Activated CD4-positive, alpha-beta memory T cell treated with anti-CD3 and anti-CD28 coated beads for 36 hours (primary cell): ENCODE results near the gene BACH2. TPM values are rescaled to one million over a fixed set of nuclear protein-coding genes. Genes with fewer than 3 reads are reported as not detected.

Source experiments
- CTCF ChIA-PET: fragments of 350-600 bp; sonication (Branson Sonifier 250); formaldehyde crosslinking; loops from one replicate; lab custom pipeline; 2021; ENCODE audit warnings: antibody characterized with exemption, inconsistent platforms; lab: Charles Lee
- POLR2A ChIA-PET: fragments of 350-600 bp; sonication (Branson Sonifier 250); formaldehyde crosslinking; loops from one replicate; lab custom pipeline; 2021; ENCODE audit warnings: antibody characterized with exemption; lab: Charles Lee
- DNase-seq: peaks from one replicate; pipeline ENCODE4 v3.0.0-alpha.2; 2020
- H3K27ac Mint-ChIP-seq: one replicate; pipeline ENCODE4 v1.8.0; 2021; ENCODE audit warnings: mixed read lengths
- H3K27me3 Mint-ChIP-seq: one replicate; pipeline ENCODE4 v1.8.0; 2021; ENCODE audit warnings: mixed read lengths
- H3K36me3 Mint-ChIP-seq: one replicate; pipeline ENCODE4 v1.8.0; 2021; ENCODE audit warnings: mixed read lengths
- H3K4me1 Mint-ChIP-seq: one replicate; pipeline ENCODE4 v1.8.0; 2021; ENCODE audit warnings: low read depth, mixed read lengths
- H3K4me3 Mint-ChIP-seq: one replicate; pipeline ENCODE4 v1.8.0; 2021; ENCODE audit warnings: mild to moderate bottlenecking, mixed read lengths
- H3K9me3 Mint-ChIP-seq: one replicate; pipeline ENCODE4 v1.8.0; 2021; ENCODE audit warnings: mixed read lengths
- intact Hi-C: fragments of 100-400 bp; cut with micrococcal nuclease; formaldehyde crosslinking; loops from one replicate; pipeline ENCODE4 v1.15.1; 2023
- total RNA-seq, 2 experiments: library from RNA; stranded (reverse); gene quantifications; one replicate each; pipeline ENCODE4 v1.2.3, GENCODE V29; 2021

The BACH2 gene
- total RNA-seq, 2 experiments from 2014 or later: 49.2 to 55.4 TPM

DNA sequence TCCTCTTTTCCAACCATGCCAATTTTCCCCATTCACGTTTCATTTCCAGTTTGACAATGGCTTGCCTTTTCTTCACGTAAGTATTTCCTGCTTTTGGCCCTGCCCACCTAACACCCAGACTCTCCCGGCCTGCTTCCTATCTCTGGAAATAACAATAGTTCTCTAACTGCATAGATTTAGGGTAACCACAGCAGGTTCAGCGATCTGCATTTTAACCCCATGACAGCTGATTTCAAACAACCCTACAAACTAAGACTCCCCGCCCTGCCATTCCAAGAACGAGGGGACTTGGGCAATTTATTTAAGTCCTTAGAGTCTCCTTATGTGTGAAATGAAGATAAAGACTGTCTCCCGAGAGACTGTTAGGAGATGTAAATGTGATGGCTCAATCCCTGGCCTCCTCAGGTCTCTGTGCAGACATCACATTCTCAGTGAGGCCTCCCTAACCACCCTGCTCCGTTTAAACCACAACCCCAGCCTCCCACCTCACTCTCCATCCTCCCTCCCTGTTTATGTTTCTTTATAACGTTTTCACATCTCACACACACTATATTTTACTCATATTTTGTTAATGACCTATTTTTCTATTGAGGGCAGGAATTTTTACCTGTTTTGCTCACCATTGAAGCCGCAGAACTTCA is 267.5 kb downstream of the BACH2 start:
- Mint-ChIP-seq H3K4me3 (peak overlapping the region; percentile 9), H3K27me3 (no peaks in the 10 kb centered on the region), H3K4me1 (peaks cover 68% of the 10 kb centered on the region), H3K9me3 (peaks cover 4% of the 10 kb centered on the region), H3K27ac (peak overlapping the region; percentile 38), H3K36me3 (peaks cover 33% of the 10 kb centered on the region)
- intact Hi-C loops: loop anchor here (1.0 to 5.0 kb wide), 6 partner anchors 8 to 732 kb away; no protein-coding TSS in a partner anchor
- CTCF ChIA-PET: interaction anchor here (0.7 to 1.1 kb wide), 2 partner anchors 88 to 89 kb away, joined by 3 read pairs; no protein-coding TSS in a partner anchor
- POLR2A ChIA-PET: interaction anchor here (0.8 to 1.1 kb wide), 2 partner anchors 50 to 256 kb away, joined by 3 read pairs; no protein-coding TSS in a partner anchor
- peak; percentile 62 for DNase-seq

DNA sequence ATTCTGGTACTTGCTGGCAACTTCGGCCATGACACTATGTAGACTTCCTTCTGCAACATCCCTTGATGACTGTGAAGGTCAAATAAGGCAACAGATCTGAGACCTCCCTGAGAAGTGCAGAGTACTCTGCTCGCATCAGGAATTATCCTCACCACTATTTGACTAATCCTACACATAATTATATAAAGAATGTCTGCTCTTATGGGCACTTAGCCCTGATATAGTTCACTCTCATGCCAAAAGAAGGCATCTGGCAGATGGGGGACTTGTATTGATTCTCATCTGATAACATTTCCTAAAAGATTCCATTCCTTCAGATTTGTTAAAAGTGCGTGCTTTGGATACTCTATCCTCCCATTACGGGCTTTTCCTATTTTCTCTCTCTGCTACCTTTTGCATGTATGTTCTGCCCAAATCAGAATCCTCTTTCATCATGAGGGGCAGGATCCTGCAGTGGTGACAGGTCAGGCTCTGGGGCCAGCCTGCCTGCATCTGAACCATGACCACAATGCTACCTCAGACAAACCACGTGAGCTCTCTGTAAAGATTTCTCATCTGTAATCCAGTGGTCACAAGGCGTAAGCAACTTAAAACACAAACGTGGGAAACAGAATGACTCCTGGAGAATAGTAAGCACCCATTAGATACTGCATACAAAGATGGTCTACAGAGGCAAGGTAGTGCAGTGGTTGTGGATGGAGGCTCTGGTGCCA is 268.4 kb downstream of the BACH2 start:
- CTCF ChIA-PET: interaction anchor here (0.7 to 1.1 kb wide), 2 partner anchors 87 to 88 kb away, joined by 3 read pairs; no protein-coding TSS in a partner anchor
- intact Hi-C loops: loop anchor here (1.0 to 5.0 kb wide), 6 partner anchors 9 to 731 kb away; no protein-coding TSS in a partner anchor

DNA sequence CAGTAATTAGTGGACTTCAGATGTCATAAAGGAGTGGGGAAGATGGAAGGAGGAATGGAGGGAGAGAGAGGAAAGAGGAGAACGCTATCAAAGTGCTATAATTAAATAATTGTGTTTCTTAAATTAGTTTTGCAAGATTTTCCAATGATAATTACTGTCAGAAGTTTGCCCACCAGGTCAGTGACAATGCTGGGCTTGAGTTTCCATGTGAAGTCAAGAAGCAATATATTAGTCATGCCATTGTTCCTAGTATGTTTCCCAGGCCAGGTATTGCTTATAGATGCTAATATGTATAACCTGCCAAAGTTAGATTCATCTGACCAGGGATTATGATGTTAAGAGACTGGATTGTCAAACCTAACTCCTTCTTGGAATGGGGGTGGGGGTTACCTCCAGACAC is 270.4 kb downstream of the BACH2 start:
- H3K4me3 Mint-ChIP-seq: peak overlapping the region; percentile 27
- intact Hi-C loops: loop anchor here (1.0 to 5.0 kb wide), 7 partner anchors 22 to 729 kb away; no protein-coding TSS in a partner anchor
- peak overlapping the region; percentile 60 for H3K27ac Mint-ChIP-seq
- H3K36me3 Mint-ChIP-seq: peaks cover 33% of the 10 kb centered on the region
- POLR2A ChIA-PET: interaction anchor here (1.0 to 1.6 kb wide), 3 partner anchors 17 to 192 kb away, joined by 3 to 6 read pairs (median 4); no protein-coding TSS in a partner anchor
- peaks cover 75% of the 10 kb centered on the region for H3K4me1 Mint-ChIP-seq
- no peaks in the 10 kb centered on the region for H3K9me3 Mint-ChIP-seq
- no peaks in the 10 kb centered on the region for H3K27me3 Mint-ChIP-seq
- DNase-seq: no peak
- CTCF ChIA-PET: no interaction called here

More for the DNA sequence above, 268.4 kb downstream of the BACH2 start:
- Mint-ChIP-seq H3K27ac (no peak overlapping the region), H3K36me3 (peaks cover 35% of the 10 kb centered on the region), H3K9me3 (peaks cover 4% of the 10 kb centered on the region), H3K4me1 (peaks cover 72% of the 10 kb centered on the region), H3K27me3 (no peaks in the 10 kb centered on the region), H3K4me3 (no peak overlapping the region)
- POLR2A ChIA-PET: interaction anchor here (0.8 to 1.1 kb wide), 2 partner anchors 50 to 256 kb away, joined by 3 read pairs; no protein-coding TSS in a partner anchor
- peak; percentile 60 for DNase-seq

DNA sequence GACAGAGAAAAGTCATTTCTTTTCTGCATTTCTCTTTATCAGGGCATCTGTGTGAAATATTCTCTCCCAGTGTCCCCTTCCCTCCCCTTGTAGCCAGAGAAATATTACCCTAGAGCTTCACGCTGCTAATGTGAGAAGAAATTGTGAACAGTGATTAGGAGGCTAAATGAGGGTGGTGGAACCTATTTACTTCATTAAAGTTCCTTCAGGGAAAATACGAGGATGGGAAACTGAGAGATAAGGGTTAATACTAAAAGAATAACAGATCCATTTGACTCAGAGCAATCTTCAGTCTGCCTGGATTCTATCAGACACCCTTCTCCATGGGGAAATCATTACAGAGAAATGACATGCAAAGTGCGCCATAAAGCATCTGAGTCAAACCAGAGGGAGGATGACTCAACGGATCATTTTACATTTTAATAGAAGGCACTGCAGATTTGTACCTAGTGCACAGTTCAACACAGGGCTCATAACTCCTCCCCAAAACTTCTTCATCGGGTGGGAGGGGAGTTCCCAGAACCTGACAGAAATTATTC is 271.1 kb downstream of the BACH2 start:
- ChIA-PET CTCF (no interaction called here), POLR2A (interaction anchor here (1.0 to 1.6 kb wide), 3 partner anchors 17 to 193 kb away, joined by 3 to 6 read pairs (median 4); no protein-coding TSS in a partner anchor)
- Mint-ChIP-seq H3K9me3 (no peaks in the 10 kb centered on the region), H3K4me1 (peaks cover 77% of the 10 kb centered on the region), H3K36me3 (peaks cover 36% of the 10 kb centered on the region), H3K27me3 (no peaks in the 10 kb centered on the region), H3K27ac (peak overlapping the region; percentile 67), H3K4me3 (peak overlapping the region; percentile 27)
- intact Hi-C loops: loop anchor here (1.0 to 5.0 kb wide), 11 partner anchors 17 to 728 kb away; no protein-coding TSS in a partner anchor
- peak; percentile 77 for DNase-seq

DNA sequence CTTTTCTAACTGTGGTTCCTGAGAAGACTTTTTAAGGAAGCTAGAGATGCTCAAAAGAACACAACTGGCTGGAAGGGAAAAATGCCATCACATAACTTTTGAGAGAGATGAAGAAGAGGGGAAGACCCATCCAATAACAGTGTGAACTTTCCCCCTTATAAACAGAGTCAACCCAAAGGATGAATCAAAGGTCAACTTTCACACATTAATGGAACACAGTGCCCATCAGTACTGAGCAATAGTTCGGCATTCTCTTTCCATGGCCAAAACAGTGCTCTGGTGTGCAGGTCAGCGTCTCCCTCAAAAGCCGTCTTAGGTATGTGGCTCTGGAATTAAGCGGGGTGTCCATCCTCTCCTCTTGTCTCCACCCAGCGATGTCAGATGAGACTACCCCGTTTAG is 272.0 kb downstream of the BACH2 start:
- no peaks in the 10 kb centered on the region for H3K27me3 Mint-ChIP-seq
- no peak for DNase-seq
- POLR2A ChIA-PET: no interaction called here
- no peaks in the 10 kb centered on the region for H3K9me3 Mint-ChIP-seq
- CTCF ChIA-PET: no interaction called here
- no peak overlapping the region for H3K4me3 Mint-ChIP-seq
- H3K4me1 Mint-ChIP-seq: peaks cover 72% of the 10 kb centered on the region
- H3K36me3 Mint-ChIP-seq: peaks cover 40% of the 10 kb centered on the region
- intact Hi-C loops: loop anchor here (1.0 to 5.0 kb wide), 8 partner anchors 16 to 727 kb away; no protein-coding TSS in a partner anchor
- peak overlapping the region; percentile 67 for H3K27ac Mint-ChIP-seq

DNA sequence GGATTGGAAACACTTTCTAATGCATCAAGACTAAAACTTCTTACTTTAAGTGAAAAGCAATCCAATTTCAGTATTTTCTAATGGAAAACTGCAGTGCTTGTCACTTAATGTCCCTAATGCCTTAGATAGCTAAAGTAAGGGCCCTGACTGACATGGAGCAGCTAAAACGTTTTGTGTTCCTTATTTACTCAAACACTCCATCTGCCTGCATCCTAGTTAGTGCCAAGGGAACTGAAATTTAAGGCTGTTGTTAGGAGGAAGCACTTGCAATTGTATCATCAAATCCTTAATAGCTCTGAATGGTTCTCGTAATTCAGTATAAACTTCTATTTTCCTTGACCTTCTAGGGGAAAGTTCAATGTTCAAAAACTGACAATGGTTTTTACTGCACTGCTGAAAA is 274.9 kb downstream of the BACH2 start:
- no peaks in the 10 kb centered on the region for H3K27me3 Mint-ChIP-seq
- DNase-seq: no peak
- H3K9me3 Mint-ChIP-seq: no peaks in the 10 kb centered on the region
- no peak overlapping the region for H3K4me3 Mint-ChIP-seq
- H3K36me3 Mint-ChIP-seq: peaks cover 49% of the 10 kb centered on the region
- peaks cover 51% of the 10 kb centered on the region for H3K4me1 Mint-ChIP-seq
- no peak overlapping the region for H3K27ac Mint-ChIP-seq
- ChIA-PET CTCF (interaction anchor here (1.0 kb wide), 1 partner anchor 81 kb away, joined by 3 read pairs; no protein-coding TSS in a partner anchor), POLR2A (no interaction called here)
- intact Hi-C loops: no loop called here

DNA sequence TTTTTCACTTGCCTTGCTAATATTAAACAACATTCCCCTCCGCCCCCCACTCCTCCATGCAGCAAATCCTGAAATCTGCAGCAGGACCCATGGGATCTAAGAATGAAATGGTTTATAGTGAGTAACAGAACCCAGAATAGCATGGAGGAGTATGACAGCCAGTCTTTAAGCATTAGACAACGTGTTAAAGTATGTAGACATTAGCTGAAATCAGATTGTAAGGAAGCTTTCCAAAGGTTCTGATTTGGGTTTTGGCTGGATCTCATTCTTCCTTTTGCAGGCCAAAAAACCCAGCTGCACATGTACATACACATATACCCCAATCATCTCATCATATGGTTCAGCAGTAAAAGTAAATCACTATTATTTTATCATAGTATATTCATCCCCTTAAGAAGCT is 275.9 kb downstream of the BACH2 start:
- Mint-ChIP-seq H3K27me3 (no peaks in the 10 kb centered on the region), H3K4me3 (no peak overlapping the region), H3K9me3 (no peaks in the 10 kb centered on the region), H3K27ac (no peak overlapping the region), H3K4me1 (peaks cover 41% of the 10 kb centered on the region), H3K36me3 (peaks cover 54% of the 10 kb centered on the region)
- DNase-seq: no peak
- CTCF ChIA-PET: no interaction called here
- intact Hi-C loops: no loop called here
- POLR2A ChIA-PET: interaction anchor here (0.7 kb wide), 1 partner anchor 11 kb away, joined by 3 read pairs; no protein-coding TSS in a partner anchor

DNA sequence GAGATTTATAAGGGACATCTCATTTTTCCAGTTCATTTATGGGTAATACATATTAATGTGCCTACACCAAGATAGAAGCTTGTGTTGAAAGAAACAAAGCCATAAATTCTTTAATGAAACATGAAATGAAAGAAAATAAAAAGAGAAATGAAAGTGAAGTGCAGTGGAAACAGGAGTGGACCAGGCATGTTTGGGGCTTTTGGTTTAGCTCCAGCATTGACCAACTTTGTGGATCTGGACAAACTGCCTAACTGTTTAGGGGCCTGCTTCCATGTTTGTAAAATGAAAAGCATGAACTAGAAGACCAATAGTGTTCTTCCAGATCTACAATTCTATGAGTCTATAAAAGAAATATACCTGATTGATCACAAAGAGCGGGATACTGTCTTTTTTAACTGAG is 277.4 kb downstream of the BACH2 start:
- Mint-ChIP-seq H3K27me3 (no peaks in the 10 kb centered on the region), H3K4me1 (peaks cover 29% of the 10 kb centered on the region), H3K4me3 (no peak overlapping the region), H3K27ac (no peak overlapping the region), H3K36me3 (peaks cover 52% of the 10 kb centered on the region), H3K9me3 (no peaks in the 10 kb centered on the region)
- intact Hi-C loops: no loop called here
- CTCF ChIA-PET: no interaction called here
- DNase-seq: no peak
- POLR2A ChIA-PET: no interaction called here

DNA sequence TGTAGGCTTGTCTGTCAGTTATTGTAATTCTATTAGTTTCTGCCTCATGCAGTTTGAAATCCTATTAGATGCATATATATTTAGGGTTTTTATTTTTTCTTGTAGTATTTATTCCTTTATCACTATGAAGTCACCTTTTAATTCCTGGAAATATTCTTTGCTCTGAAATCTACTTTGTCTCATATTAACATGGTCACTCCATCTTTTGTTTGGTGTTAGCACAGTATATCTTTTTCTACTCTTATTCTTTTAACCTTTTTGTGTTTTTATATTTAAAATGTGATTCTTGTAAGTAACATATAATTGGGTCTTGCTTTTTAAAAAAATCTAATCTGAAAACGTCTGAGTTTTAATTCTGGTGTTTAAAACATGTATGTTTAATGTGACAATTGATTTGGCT is 280.8 kb downstream of the BACH2 start:
- intact Hi-C loops: no loop called here
- Mint-ChIP-seq H3K36me3 (peaks cover 42% of the 10 kb centered on the region), H3K4me3 (no peak overlapping the region), H3K9me3 (no peaks in the 10 kb centered on the region), H3K27ac (no peak overlapping the region), H3K4me1 (peaks cover 22% of the 10 kb centered on the region), H3K27me3 (no peaks in the 10 kb centered on the region)
- no peak for DNase-seq
- POLR2A ChIA-PET: no interaction called here
- CTCF ChIA-PET: no interaction called here

DNA sequence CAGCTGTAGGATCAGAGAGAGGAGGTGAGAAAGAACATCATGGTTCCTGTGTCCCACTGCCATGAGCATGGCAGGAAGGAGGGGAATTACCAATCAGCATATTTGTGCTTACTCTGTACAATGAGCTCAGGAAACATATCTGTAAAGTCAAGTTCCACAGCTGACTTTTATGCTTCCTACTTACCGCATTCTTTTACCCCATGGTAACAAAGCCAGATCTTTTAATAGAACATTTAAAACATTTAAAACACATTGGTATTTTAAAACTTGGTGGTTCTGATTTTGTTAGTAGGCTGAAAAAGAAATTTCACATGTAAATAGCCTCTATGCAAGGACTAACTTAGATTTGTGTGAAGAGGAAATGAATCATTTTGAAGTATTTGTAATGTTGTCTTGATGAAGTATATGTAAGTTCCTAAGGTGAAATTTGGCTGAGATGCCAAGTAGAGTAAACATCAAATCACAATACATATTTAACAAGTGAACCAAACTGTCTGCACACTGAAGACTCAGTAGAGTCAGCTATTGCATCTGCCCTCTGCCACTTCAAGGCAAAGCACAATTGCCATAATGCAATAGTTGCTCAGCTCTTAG is 287.6 kb downstream of the BACH2 start:
- ChIA-PET CTCF (interaction anchor here (0.7 to 1.5 kb wide), 4 partner anchors 22 to 385 kb away, joined by 3 to 4 read pairs (median 3); no protein-coding TSS in a partner anchor), POLR2A (interaction anchor here (0.7 to 2.3 kb wide), 10 partner anchors 17 to 275 kb away, joined by 3 to 9 read pairs (median 3); no protein-coding TSS in a partner anchor)
- no peaks in the 10 kb centered on the region for H3K9me3 Mint-ChIP-seq
- peaks cover 42% of the 10 kb centered on the region for H3K36me3 Mint-ChIP-seq
- peaks cover 48% of the 10 kb centered on the region for H3K4me1 Mint-ChIP-seq
- H3K4me3 Mint-ChIP-seq: peak overlapping the region; percentile 12
- peak; percentile 54 for DNase-seq
- peak overlapping the region; percentile 94 for H3K27ac Mint-ChIP-seq
- intact Hi-C loops: loop anchor here (1.0 to 5.0 kb wide), 13 partner anchors 9 to 448 kb away; no protein-coding TSS in a partner anchor
- H3K27me3 Mint-ChIP-seq: no peaks in the 10 kb centered on the region
